ENCODE measurements around the gene VIM.

- TF ChIP-seq POLR2A (IDR thresholded peaks at IDR 0.05) (no peak), CTCF (IDR thresholded peaks at IDR 0.05) (no peak)
Observed at GRCh38 chr10:17188644-17189172, 39.3 kb upstream of the VIM start.

Data from adrenal gland (tissue), 5 donors.